Kidney epithelial cell (primary cell): ENCODE results near the gene TBP. TPM values are rescaled to one million over a fixed set of nuclear protein-coding genes. Genes with fewer than 3 reads are reported as not detected.

Source experiments
- DNase-seq: peaks from one replicate; pipeline ENCODE4 v3.0.0-alpha.2; 2010; ENCODE audit warnings: low read depth
- H3K27me3 ChIP-seq: 2 replicates; pipeline ENCODE4 v1.6.0; 2011; ENCODE audit warnings: low read length; ENCODE audit not compliant: control insufficient read depth, insufficient read depth
- H3K36me3 ChIP-seq: 2 replicates; pipeline ENCODE4 v1.5.1; 2011; ENCODE audit warnings: low read length; ENCODE audit not compliant: control insufficient read depth, insufficient read depth
- H3K4me3 ChIP-seq: 2 replicates; pipeline ENCODE4 v1.5.1; 2011; ENCODE audit warnings: low read depth, mild to moderate bottlenecking, control low read depth, low read length
- total RNA-seq: library from RNA; depleted of rRNA; stranded (reverse); fragments of >200 nt; gene quantifications from 2 replicates; pipeline ENCODE4 v1.2.3, GENCODE V29; 2015
- TF ChIP-seq, protein P1 (sequence below): IDR thresholded peaks from 2 replicates; pipeline ENCODE4 v1.5.1; 2011; ENCODE audit warnings: mild to moderate bottlenecking, moderate library complexity, low read length, control low read depth, inconsistent platforms; ENCODE audit not compliant: insufficient read depth, poor library complexity, severe bottlenecking

TBP gene
- total RNA-seq, 1 donor from 2014 or later: 21.7 TPM

DNA sequence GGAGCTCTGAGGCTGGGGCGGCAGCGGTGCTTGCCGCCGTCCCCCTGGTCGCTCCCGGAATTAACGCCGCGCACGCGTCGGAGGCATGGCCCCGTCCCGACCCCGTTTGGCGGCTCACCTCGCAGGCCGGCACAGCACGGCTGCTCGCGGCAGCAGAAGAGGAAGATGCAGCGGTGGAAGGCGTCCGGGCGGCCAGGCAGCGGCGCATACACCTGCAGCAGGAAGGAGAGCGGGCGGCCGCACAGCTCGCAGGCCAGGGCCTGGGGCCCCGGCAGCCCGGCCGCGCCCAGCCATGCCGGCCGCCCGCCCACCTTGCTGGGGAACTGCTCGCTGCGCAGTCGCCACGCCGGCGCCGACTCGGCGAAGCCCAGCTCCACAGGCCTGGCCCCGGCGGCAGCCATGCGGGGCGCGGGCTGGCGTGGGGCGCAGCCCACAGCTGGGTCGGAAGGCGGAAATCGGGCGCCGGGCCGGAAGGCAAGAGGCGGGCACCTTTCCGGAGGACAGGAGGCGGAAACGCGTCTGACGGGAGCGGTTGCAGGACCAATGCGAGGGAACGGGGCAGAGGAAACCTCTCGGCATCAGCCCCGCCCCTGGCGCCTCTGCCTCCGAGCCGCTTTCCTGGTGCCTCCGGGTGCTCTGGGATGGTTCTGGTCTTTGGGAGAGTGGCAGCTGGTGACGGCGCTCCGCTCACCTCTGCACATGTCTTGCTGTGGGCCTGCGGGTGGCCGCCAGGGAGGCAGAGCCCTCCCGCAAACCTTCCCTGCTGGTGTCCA lies 30.2 kb downstream of the TBP start, which contains the start of gene PDCD2:
TSS of gene PDCD2 (minus strand) at position 457 of the 773 bp plus-strand sequence. CDS start at position 401, 56 bp downstream.
- TF ChIP-seq, protein P1, sequence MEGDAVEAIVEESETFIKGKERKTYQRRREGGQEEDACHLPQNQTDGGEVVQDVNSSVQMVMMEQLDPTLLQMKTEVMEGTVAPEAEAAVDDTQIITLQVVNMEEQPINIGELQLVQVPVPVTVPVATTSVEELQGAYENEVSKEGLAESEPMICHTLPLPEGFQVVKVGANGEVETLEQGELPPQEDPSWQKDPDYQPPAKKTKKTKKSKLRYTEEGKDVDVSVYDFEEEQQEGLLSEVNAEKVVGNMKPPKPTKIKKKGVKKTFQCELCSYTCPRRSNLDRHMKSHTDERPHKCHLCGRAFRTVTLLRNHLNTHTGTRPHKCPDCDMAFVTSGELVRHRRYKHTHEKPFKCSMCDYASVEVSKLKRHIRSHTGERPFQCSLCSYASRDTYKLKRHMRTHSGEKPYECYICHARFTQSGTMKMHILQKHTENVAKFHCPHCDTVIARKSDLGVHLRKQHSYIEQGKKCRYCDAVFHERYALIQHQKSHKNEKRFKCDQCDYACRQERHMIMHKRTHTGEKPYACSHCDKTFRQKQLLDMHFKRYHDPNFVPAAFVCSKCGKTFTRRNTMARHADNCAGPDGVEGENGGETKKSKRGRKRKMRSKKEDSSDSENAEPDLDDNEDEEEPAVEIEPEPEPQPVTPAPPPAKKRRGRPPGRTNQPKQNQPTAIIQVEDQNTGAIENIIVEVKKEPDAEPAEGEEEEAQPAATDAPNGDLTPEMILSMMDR: no peak
- H3K4me3 ChIP-seq: peak within 1 kb of the TSS; percentile 84
- no peaks in the 10 kb centered on the region for H3K27me3 ChIP-seq
- no peaks in the 10 kb centered on the region for H3K36me3 ChIP-seq
- DNase-seq: peak; percentile 72

DNA sequence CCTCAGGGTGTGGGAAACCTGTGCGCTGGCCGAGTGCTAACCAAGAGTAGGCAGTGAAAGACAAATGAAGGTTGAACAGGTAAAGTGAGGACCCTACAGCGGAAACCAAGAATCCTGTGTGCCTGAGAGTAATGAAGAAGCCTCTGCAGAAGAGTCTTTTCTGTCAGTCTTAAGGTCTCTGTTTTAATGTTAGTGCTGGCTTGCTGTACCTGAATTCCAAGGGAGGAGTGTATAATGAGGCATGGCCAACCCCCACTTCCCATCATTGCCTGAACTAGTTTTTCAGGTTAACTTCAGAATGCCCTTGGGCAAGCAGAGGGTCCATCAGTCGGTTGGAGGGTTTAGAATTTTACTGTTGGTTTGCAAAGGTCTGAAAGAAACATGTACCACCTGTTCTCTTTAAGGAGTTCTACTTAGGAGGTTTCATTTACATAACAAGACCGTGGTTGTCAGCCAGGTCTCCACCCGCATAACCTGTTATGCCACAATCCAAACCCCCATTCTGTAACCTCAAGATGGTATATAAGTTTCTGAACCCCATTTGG lies 30.9 kb downstream of the TBP start:
- DNase-seq: no peak
- TF ChIP-seq, protein P1: no peak
- Histone ChIP-seq H3K27me3 (no peaks in the 10 kb centered on the region), H3K4me3 (peak overlapping the region; percentile 84), H3K36me3 (no peaks in the 10 kb centered on the region)

- H3K27me3 ChIP-seq: no peaks in the 10 kb centered on the region
- TF ChIP-seq, protein P1: no peak
- DNase-seq: no peak
- no peaks in the 10 kb centered on the region for H3K36me3 ChIP-seq
- no peak overlapping the region for H3K4me3 ChIP-seq
These were observed 36.6 kb downstream of the TBP start for GRCh38 chr6:170590725-170591124.

- TF ChIP-seq, protein P1: no peak
- Histone ChIP-seq H3K36me3 (no peaks in the 10 kb centered on the region), H3K27me3 (no peaks in the 10 kb centered on the region), H3K4me3 (no peak overlapping the region)
- DNase-seq: no peak
These were observed 42.3 kb downstream of the TBP start for GRCh38 chr6:170596426-170596825.

GRCh38 chr6:170597278-170597677 lies 43.1 kb downstream of the TBP start:
- Histone ChIP-seq H3K27me3 (no peaks in the 10 kb centered on the region), H3K36me3 (no peaks in the 10 kb centered on the region), H3K4me3 (no peak overlapping the region)
- TF ChIP-seq, protein P1: no peak
- DNase-seq: no peak
